Stimulated activated CD8-positive, alpha-beta memory T cell treated with anti-CD3 and anti-CD28 coated beads, Interleukin-15, amount 100 ng/mL, for 48 hours (primary cell): ENCODE results near the gene DHFR.
A peak's percentile ranks its signal among the peaks of the same experiment; 100 is the strongest.

Experiments used
- DNase-seq, 2 donors: peaks; one replicate each; pipeline ENCODE4 v3.0.0-alpha.2; 2020; ENCODE audit warnings: low read depth in 2 of 2

DHFR gene

DNA sequence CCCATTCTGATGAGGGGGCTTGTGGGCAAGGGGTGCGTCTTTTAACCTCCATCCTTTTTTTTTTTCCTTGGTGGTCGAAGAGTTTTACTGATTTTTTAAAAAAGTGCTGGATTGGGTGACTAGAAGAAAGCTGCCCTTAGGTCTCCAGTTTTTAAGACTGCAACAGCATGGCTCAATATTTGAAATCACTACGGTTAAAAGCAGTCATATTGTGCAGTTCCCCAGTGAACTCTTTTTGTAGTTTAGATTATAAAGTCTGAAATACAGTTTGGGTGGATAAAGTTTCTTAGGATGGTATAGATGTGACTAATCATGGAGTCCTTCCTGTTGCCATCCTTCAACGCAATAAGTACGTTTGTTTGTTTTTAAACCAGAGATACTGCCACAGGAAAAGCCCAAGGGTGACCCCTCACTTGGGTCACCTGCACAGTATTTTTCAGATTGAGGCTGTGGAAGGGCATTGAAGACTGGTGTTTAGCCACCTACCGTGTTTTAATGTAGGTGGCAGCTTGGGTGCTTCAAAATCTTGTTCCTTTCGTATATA, 520 bp upstream of the DHFR start:
- DNase-seq, result no peak

DNA sequence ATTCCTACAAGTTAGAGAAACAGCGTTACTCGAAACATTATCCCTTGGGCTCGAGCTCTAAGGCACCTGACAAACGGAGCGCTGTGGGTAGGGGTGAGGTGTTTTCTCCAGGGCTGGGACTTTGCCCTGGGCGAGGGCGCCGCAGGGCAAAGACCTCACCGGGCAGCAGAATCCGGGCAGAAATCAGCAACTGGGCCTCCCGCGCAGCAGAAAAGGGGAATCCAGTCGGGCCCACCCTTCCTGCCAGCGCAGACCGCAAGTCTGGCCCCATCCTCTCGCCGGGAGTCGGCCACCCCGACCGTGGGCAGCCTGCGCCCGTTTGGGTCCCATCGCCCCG, 761 bp downstream of the DHFR start:
- peak; percentile 10 to 24 for DNase-seq

DNA sequence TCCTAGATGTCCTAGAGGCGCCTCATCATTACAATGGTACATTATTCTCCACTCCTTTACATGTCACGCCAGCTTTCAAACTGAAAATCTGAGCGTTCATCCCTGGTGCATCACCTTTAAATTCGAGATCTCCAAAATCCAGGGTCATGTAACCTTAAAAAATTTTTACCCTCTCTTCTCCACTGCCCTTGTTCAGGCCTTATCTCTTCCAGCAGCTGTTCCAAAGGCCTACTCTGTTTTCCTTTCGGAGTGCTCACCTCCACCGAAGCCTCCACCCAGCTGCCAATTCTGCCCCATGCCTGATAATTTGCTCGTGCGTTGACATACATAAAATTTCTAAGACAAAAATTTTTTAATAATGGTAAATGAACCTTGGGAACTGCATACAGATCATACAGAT, 1.3 kb downstream of the DHFR start:
- no peak for DNase-seq

DNA sequence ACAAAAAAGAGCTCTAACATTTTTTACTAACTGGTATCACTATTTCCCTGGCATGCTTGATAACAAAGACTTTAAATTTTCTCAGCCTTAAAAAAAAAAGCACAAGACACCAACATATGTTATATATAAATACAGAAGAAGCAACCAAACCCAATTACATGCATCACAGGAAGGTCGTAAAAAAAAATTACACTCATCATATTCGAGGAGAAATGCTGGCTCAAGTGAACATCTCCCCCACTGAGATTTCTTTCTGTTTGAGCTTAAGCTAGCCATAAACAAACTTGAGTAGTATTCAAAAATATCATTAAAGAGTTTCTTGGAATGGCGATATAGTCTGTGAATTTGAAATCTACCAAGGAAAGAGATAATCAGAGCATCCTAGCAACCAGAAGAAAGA, 7.9 kb downstream of the DHFR start:
- no peak for DNase-seq

DNA sequence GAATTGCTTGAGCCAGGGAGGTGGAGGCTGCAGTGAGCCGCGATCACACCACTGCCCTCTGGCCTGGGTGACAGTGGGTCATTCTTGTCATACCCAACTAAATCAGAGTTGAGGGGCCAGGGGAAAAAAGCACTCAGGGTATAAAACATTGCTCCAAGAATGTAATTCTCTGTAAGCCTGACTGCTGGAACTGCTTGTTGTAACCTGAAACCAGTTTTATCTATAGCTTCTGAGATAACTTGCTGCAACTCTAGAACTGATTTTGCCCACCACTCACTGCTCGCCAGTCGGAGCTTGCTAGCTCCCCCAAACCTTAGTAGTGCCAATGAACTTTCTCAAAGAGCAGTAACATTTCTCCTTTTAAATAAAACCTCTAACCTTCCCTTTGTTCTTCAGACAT, 9.9 kb downstream of the DHFR start:
- DNase-seq, result no peak

DNA sequence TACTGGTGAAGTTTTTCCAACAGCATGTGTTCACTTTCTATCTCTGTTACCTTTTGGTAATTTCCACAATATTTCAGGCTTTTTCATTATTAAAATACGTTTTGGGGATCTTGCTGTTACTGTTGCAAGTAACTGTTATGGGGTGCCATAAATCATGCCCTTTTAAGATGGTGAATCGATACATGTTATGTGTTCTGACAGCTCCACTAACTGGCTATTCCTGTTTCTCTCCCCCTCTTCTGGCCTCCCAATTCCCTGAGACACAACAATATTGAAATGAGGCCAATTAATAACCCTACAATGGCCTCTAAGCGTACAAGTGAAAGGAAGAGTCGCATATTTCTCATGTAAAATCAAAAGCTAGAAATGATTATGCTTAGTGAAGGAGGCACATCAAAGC, 13.4 kb downstream of the DHFR start:
- DNase-seq, result no peak

DNA sequence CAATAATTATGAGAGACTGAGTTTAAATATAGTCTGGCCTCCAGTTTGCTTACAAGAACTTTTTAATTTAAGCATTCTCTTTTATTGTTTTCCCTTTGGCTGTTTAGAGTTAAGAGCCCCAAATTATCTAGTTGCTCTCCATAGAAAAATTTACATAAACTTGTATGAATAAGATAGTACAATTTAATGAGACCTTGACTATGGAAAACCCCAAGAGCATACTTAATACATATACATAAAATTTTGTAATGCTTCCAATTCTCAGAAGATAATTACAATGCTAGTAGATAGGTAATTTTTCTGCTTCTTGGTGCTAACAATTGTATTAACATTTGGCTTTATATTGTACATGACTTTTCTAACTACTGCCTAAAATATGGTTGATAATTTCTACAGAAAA, 20.6 kb downstream of the DHFR start:
- no peak for DNase-seq

DNA sequence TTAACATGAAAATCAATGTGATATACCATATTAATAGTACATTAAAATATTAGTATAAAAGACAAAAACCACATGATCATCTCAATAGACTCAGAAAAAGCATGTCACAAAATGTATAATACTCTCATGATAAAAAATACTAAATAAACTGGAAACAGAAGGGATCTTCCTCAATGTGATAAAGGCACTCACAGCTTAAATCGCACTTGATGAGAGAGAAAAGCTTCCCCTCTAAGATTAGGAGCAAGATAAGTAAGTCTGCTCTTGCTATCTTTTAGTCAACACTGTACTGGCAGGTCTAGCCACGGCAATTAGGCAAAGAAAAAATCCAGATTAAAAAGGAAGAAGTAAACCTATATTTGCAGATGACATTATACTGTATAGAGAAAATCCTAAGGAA, 22.1 kb downstream of the DHFR start:
- no peak for DNase-seq

DNA sequence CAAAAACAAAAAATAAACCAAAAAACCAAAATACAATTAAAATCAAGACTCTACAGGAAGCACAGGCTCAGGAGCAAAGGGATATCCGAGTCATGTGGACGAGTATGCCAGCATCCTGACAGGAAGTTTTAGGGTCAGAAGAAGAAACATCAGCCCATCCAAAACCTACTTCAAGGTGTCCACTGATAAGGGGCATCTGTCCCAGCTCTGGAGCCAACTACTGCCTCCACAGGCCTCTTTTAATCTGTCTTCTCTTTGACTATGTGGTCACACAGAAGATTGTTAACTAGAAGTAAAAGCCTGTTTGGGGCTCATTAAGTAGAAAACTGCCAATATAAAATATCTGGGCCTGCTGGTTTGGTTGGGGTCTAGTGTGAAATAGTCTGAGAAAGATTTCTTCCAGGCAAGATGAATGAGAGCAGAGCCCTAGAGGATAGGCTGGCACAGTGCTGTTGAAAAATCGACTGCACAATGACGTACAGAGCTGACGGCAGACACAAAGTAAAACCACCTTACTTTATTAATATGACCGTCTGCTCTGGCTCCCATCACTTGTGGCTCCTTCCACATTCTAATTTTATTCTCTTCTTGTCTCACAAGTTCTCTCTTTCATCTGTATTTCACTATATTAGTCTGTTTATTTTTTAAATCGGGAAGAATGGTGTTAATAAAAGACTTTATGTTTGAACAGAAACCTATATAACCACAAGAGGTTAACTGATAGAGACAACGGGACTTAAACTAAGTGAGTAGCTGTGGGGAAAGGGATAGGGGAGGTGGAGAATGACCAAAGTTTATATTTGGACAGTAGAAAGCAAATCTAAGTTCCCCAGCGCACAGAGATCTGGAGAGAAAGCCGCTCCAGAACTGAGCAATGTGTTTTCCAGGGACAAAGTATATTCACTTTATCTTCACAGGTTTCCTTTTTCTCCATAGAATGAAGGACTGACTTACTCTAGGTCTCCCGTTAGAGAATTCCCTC, 23.2 kb downstream of the DHFR start:
- no peak for DNase-seq

DNA sequence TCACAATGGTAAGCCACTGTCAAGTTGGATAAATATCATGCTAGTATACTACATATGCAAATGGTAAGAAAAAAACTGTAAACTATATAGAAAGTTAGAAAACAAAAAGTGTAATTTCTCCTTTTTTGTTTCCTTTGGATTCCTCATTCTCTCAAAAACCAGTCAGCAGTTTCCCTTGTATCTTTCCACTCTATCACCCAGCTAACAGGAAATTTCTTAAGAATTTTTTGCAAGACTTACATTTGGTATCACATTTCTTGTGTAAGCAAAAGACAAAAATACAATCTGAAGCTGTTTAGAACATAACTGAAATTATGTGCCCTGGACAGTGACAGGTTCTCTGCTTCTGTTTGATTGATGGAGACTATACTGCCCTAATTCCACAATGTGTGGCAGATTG, 25.5 kb downstream of the DHFR start:
- no peak for DNase-seq

DNA sequence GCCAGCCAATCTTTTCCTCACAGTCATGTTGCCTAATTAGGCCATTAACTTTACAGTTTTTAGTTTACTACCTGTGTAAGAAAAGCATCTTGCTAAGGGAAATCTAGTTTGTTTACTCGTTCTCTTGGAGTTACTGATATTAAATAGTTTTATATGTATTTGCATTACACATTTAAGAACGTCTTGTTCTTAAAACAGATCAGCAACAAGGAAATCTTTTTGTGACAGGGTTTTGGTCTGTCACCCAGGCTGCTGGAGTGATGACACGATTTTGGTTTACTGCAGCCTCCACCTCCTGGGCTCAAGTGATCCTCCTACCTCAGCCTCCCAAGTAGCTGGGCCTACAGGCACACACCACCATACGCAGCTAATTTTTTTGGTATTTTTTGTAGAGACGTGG, 29.6 kb downstream of the DHFR start:
- no peak for DNase-seq

DNA sequence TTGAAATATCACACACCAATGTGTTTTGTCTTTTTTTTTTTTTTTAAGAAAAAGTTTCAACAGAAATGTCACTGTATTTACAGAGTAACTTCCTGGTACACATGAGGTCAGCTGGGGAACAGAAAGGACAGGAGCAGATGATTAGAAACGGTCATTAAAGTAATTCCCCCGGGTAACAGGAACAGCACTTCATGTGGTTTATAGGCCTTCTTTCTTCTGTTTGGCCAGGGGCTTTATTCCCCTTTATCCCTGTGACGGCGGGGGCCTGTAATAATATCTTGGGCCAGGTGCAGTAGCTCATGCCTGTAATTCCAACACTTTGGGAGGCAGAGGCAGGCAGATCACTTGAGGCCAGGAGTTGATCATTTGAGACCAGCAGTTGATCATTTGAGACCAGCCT, 30.8 kb downstream of the DHFR start:
- no peak for DNase-seq

DNA sequence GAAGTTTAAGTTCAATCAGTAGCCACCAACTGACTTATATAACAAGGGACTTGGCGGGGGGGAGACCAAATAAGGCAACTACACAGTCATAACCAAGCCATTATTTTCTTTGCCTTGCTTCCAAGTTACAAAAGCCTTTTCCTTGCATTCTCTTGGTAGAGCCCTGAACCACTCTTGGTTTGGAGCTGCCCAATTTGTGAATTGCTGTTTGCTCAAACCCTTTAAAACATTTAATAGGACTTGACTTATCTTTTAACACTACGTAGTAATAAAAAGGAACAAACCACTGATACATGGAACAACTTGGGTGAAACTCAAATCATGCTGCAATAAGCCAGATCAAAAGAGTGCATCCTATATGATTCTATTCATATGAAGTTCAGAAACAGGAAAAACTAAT, 32.0 kb downstream of the DHFR start:
- no peak for DNase-seq

DNA sequence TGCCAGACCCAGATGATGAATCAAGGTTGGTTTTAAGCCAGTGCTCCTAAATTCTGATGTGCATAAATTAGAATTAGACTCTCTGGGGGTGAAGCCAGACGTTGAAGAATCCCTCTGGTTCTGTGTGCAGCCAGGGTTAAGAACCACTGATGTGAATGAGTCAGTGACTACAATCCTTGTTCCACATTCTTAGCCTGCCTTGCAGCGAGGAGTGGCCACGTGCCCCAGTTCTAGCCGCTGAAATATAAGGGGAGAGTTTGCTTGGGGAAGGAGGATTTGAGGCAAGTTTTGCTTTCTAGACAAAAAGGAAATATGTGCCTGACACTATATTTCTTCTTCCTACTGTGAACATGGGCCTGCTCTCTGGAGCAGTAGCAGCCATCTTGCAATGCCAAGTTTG, 34.6 kb downstream of the DHFR start:
- DNase-seq, result no peak

DNA sequence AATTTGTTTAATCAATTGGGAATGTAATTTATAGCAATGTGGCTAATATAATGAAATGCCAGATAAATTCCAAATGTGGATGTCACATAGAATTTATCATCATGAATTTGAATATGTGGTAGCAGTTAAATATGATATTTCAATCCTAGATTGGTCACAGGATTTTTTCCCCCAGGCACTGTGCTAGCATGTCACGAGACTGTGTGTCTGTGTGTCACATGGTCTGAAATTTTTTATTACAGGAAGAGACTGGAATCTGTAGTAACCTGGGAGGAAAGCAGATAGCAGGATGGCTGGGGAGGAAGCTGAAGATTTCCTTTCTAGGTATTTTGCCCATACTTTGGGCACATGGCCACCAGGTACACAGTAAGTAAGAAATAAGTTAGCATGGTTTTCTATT, 35.7 kb downstream of the DHFR start:
- DNase-seq, result no peak

DNA sequence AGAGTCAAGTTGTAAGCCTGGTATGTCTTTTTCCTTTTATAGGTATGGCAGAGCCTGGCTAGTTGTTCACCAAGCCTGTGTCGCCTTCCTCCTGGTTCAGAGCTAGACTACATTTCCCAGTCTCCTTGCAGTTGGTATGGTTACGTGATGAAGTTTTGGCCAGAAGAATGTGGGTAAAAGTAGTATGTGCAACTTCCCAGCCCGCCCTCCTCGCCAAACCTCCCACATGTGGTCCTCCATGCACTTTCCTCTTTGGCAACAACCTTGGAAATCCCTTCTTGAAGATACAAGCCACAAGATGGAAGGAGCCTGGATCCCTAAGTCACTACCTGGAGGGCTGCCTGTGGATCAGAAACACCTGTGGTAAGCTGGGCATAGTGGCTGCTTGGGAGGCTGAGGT, 36.3 kb downstream of the DHFR start:
- DNase-seq, result no peak

DNA sequence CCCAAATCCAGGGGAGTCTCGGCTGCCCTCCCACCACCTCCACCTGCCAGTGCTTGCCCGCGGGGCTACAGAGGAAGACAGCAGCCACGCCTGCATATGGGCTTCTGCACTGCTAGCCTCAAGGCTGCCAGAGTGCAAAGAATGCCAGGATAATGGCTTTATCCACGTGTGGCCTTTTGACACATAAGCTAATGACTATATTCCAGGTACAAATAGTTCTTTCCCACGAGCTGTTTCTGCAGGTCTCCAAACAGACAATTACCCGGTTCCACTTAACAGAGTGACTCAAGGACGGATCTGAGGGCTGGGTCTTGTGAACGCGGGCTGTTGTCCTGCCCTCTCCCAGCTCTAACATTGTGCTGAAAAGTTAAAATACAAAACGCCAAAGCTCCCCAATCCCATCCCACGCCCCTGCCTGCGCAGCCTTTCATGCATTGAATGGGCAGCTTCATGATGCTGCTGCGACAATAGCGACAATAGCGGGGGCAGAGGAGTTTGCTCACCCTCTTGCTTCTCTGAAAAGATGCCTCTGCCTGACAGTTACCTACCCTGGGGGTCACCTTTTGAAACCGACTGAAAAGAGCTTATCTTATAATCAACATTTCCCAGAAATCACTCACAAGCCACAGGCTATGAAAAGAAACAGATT, 39.4 kb downstream of the DHFR start:
- no peak for DNase-seq

DNA sequence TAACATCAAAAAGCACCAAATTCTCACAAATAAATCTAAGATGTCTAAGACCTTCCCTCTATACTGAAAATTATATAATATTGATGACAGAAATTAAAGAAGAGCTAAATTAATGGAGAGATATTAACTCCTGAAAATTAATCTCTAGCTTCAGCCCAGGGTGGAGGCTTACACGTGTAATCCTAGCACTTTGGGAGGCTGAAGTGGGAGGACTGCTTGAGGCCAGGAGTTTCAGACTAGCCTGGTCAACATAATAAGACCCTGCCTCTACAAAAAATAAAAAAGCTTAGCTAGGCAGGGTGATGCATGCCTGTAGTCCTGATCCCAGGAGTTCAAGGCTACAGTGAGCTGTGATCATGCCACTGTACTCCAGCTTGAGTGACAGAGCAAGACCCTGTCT, 45.1 kb downstream of the DHFR start:
- no peak for DNase-seq

DNA sequence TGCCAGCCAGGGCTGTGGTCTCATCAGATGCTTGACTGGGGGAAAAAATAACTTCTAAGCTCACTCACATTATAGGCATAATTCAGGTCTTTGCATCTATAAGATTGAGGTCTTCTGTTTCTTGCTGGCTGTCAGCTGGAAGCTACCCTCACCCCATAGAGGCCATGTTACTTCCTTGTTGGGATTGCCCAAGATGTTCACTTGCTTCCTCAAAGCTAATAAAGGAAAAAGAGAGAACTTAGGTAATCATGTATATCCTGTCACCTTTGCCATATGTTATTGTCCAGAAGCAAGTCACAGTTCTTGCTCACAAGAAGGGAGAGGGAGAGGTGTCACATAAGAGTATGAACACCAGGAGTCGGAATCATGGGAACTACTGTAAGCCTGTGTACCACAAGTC, 46.1 kb downstream of the DHFR start:
- DNase-seq, result no peak

DNA sequence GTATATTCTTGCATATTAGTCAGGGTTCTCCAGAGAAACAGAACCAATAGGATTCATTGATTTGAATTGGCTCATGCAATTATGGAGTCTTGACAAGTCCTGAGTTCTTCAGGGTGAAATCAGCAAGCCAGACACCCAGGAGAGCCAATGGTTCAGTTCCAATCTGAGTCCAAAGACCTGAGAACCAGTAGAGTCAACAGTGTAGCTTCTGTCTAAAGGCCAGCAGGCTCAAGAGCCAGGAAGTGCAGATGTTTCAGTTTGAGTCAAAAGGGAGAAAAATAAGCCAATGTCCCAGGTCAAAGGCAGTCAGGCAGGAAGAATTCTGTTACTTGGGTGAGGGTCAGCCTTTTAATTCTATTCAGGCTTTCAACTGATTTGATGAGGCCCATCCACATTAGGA, 47.0 kb downstream of the DHFR start:
- no peak for DNase-seq

DNA sequence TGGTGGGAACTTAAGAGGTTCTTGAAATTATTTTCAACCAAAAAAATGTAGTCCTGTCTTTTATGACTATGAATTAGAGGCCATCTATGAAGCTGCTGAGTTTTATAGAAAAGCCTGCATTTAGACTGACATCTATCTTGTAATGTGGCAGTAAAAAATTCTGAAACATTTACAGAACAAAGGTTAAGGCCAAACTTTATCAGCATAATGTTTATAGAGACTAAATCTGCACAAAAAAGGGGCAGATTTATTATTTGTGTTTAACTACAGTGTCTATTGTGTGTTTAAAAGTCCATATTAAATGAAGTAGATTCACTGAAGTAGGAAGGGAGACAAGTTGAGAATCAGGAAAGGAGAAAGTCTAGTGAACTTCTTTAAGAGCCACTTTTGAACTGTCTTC, 47.4 kb downstream of the DHFR start:
- DNase-seq, result no peak

DNA sequence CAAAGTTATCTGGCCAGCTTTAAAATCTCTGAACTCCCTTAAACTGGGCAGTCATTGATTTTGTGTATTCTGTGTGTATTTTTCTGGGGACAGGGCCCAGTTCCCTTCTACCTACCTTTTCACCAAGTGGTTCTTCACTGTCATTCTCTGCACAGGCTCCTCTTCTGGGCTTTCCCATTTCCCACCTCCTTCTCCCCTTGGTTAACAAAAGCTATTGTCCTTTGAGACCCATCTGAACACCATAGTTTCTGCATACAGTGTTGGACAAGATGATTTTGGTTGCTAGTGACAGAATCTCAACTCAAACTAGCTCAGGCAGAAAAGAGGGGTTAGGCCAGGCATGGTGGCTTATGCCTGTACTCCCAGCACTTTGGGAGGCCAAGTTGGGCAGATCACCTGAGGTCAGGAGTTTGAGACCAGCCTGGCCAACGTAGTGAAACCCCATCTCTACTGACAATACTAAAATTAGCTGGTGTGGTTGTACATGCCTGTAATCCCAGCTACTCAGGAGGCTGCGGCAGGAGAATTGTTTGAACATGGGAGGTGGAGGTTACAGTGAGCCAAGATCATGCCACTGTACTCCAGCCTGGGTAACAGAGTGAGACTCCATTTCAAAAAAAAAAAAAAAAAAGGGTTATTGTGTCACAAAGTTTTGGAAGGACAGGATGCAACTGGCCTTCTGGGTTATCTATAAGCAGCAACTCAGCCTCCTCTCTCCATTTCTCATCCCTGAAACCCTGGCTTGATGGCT, 53.7 kb downstream of the DHFR start:
- DNase-seq, result no peak

DNA sequence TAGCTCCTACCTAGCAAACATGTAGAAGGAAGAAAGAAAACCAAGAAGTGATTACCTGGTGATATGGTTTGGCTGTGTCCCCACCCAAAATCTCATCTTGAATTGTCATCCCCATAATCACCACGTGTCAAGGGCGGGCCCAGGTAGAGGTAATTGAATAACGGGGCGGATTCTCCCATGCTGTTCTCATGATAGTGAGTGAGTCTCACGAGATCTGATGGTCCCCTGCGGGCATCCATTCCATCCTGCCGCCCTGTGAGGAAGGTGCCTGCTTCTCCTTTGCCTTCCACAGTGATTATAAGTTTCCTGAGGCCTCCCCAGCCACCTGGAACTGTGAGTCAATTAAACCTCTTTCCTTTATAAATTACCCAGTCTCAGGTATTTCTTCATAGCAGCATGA, 57.3 kb downstream of the DHFR start:
- no peak for DNase-seq
